GM19099 (cell line): Measurements from ENCODE around the gene RING1.

Experiments used
- POLR2A ChIP-seq: IDR thresholded peaks from 3 replicates; pipeline ENCODE4 v1.6.1; 2011; ENCODE audit warnings: low read depth; ENCODE audit not compliant: insufficient read length; ENCODE audit errors: extremely low read depth

The RING1 gene

DNA sequence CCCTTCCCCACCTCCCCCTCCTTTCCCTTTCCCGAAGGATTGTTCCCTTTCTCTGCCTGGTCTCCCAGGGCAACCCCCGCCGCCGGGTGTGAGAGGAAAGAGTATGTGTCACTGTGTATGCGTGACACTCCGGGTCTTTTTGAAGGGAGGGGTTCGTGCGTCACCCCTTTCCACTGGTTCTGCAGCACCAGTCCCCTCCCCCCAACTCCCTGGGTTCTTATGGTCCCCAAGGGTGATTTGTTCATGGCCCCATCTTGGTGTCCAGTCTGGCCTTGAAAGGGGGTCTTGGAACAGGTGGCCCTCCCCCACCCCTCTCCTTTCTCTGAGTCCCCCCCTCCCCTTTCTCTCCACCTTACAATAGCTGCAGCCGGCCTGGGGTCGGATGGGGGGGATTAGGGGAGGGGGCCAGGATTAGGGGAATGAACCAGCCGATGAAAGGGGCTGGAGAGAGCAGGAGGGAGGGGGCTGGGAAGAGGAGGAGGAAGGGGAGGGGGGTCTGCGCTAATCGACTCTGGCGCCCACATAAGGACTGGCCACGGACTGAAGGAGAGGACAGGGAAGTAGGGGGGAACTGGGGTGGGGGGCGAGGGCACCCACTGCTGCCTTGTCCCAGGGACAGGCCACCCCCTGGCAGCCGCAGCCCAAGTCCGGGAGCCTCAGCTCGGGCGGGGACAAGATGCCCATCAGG lies 1.3 kb upstream of the RING1 start:
- no peak for TF ChIP-seq POLR2A

DNA sequence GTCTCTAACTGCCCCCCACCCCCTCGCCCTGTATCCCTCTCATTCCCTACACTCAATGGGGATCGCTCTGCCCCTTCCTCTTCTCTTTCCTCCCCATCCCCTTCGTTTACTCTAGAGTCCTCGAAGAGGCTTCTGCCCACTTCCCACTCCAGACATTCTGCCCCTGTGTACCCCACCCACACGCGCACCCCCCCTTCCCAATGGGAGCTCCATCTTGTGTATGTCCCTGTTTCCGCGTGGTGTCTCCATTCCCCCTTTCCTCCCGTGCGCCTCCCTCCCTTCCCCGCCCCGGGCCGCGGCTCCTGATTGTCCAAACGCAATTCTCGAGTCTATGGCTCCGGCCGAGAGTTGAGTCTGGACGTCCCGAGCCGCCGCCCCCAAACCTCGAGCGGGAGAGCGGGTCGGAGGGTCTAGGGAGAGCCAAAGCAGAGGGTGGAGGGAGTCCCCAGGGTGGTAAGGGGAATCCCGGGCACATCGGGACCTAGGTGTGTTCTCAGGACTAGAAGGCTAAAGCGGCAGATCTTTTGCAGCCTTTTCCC lies 679 bp upstream of the RING1 start:
- TF ChIP-seq POLR2A = no peak

DNA sequence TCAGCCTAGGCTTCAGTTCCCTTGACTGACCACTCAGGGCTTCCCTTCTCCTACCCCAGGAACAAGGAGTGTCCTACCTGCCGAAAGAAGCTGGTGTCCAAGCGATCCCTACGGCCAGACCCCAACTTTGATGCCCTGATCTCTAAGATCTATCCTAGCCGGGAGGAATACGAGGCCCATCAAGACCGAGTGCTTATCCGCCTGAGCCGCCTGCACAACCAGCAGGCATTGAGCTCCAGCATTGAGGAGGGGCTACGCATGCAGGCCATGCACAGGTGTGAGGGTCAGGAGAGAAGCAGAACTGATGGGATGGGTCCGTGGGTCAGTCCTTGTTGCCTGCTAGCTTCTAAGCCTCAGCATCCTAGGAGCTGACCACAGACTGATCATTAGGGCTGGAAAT lies 1.6 kb downstream of the RING1 start:
- no peak for TF ChIP-seq POLR2A

DNA sequence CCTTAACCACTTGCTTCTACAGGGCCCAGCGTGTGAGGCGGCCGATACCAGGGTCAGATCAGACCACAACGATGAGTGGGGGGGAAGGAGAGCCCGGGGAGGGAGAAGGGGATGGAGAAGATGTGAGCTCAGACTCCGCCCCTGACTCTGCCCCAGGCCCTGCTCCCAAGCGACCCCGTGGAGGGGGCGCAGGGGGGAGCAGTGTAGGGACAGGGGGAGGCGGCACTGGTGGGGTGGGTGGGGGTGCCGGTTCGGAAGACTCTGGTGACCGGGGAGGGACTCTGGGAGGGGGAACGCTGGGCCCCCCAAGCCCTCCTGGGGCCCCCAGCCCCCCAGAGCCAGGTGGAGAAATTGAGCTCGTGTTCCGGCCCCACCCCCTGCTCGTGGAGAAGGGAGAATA lies 2.8 kb downstream of the RING1 start:
- TF ChIP-seq POLR2A = no peak

- peak; percentile 9 for TF ChIP-seq POLR2A
These were observed 3.5 kb downstream of the RING1 start for GRCh38 chr6:33211666-33212422.

DNA sequence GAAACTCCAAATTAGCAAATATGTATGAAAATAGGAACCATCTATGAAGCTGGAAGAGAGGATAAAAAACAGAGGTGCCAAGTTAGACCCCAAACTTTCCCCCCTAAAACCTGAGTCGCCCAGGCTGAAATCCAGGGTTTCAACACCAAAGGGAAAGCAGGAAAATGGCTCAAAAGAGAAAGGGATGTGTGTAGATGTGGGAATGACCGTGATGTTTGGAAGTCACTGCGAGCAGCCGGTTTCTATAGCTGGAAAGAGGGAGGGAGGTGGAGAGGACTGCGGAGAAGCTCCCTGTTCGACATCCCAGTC lies 4.5 kb downstream of the RING1 start:
- no peak for TF ChIP-seq POLR2A

- no peak for TF ChIP-seq POLR2A
These were observed 5.1 kb downstream of the RING1 start for GRCh38 chr6:33213166-33213988.

GRCh38 chr6:33213989-33214335 lies 5.7 kb downstream of the RING1 start:
- no peak for TF ChIP-seq POLR2A

- TF ChIP-seq POLR2A = no peak
These were observed 7.2 kb downstream of the RING1 start for GRCh38 chr6:33215271-33216116.

DNA sequence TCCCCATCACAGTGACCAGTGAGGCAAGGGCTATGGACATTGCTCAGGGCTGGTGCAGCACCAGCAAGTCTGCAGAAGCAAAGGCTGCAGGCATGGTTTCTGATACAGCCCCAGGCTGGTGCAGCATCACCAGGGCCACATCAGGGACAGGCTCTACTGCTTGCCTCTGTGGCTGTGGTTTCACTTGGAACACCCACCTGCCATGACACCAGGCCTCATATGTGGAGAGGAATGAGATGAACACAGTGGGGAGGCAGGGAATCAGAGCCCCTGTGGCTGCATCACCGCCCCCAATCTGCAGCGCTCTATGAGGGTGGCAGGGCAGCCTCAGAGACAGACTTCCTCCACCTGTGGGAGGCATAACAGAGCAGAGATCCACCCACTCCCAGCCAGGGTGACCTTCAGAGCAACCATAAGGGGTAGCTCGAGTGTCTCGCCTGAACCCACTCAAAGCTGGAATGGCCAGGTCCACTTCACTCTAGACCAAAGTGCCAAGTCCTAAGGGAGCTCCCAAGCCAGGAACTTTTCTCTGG lies 7.9 kb downstream of the RING1 start:
- TF ChIP-seq POLR2A = no peak

- TF ChIP-seq POLR2A = no peak
These were observed 8.9 kb downstream of the RING1 start for GRCh38 chr6:33217246-33217645.

GRCh38 chr6:33217681-33218080 lies 9.4 kb downstream of the RING1 start:
- TF ChIP-seq POLR2A = no peak

- no peak for TF ChIP-seq POLR2A
These were observed 26.9 kb downstream of the RING1 start for GRCh38 chr6:33235221-33235634.

GRCh38 chr6:33236328-33236727 lies 28.0 kb downstream of the RING1 start:
- TF ChIP-seq POLR2A = no peak
